ENCODE measurements around the gene NIPBL.
"Not testable (repeated sequence)": the region's sequence is repeated elsewhere in the genome, so short reads cannot be mapped to it uniquely, and the experiment has no call there.

Gene NIPBL

DNA sequence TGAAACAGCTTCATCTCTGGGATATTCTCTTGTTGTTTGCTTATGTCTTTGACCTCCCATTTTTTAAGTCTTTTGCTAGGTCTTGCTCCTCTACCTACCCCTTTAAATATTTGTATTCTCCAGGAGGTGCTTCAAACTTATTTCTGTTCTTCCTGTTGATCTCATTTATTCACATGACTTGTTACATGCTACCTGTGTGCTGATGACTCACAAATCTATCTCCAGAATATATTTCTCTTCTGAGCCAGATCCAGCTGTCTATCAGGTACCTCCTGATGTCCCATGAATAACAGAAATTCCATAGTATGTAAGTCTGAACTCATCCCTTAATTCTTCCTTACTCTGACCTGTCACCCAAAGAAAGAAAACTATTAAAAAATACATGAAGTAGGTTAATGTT, 11.0 kb downstream of the NIPBL start:
- Histone ChIP-seq H2AFZ (ENCODE audit: low read depth, low read length) (no peak overlapping the region), H3K4me2 (ENCODE audit: insufficient read depth, low read length) (no peak overlapping the region)

DNA sequence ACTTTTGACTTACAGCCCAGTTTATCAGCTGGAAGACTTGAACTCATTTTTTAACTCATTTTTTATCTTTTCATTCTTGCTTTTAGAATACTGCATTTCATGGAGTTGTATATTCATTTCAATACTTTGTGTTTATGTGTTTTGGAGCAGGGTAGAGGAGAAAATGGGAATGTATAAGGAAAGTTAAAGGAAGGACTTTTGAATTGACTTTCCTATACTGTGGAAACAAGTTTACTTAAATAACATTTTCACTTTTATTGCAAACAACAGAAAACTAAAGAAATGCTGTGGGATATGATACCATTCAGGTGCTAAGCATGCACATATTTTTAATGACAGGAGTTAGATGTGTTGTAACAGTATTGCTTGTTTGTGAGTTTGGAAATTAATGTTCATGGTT, 11.7 kb downstream of the NIPBL start:
- H3K36me3 ChIP-seq (ENCODE audit: insufficient read depth, low read length), result peaks cover 23% of the 10 kb centered on the region
- DNase-seq, result no peak
- H3K27me3 ChIP-seq (ENCODE audit: insufficient read depth, low read length, poor library complexity), result no peaks in the 10 kb centered on the region
- H3K4me2 ChIP-seq (ENCODE audit: insufficient read depth, low read length), result no peak overlapping the region
- H3K4me3 ChIP-seq (ENCODE audit: low read depth in 1 of 2, low read length in 2 of 2), result no peak overlapping the region
- peaks cover 3% of the 10 kb centered on the region; the same call in 1 of the 2 replicates for H3K4me1 ChIP-seq (ENCODE audit: insufficient read depth, low read length)
- peaks cover 72% of the 10 kb centered on the region for H4K20me1 ChIP-seq (ENCODE audit: insufficient read depth, low read length)
- H3K79me2 ChIP-seq (ENCODE audit: insufficient read depth, low read length), result peaks cover 97% of the 10 kb centered on the region
- no peak overlapping the region for H2AFZ ChIP-seq (ENCODE audit: low read depth, low read length)
- H3K9me3 ChIP-seq (ENCODE audit: insufficient read depth, low read length, severe bottlenecking), result no peaks in the 10 kb centered on the region
- no peak for TF ChIP-seq EZH2 (IDR thresholded peaks at IDR 0.05; ENCODE audit: borderline replicate concordance, low read depth, low read length, severe bottlenecking)
- TF ChIP-seq, protein P1, sequence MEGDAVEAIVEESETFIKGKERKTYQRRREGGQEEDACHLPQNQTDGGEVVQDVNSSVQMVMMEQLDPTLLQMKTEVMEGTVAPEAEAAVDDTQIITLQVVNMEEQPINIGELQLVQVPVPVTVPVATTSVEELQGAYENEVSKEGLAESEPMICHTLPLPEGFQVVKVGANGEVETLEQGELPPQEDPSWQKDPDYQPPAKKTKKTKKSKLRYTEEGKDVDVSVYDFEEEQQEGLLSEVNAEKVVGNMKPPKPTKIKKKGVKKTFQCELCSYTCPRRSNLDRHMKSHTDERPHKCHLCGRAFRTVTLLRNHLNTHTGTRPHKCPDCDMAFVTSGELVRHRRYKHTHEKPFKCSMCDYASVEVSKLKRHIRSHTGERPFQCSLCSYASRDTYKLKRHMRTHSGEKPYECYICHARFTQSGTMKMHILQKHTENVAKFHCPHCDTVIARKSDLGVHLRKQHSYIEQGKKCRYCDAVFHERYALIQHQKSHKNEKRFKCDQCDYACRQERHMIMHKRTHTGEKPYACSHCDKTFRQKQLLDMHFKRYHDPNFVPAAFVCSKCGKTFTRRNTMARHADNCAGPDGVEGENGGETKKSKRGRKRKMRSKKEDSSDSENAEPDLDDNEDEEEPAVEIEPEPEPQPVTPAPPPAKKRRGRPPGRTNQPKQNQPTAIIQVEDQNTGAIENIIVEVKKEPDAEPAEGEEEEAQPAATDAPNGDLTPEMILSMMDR (IDR thresholded peaks at IDR 0.05; ENCODE audit: borderline replicate concordance, extremely low read depth, low read length, poor library complexity, severe bottlenecking), result no peak
- no peak for ATAC-seq (ENCODE audit: insufficient read depth, low read depth)
- H3K9ac ChIP-seq (ENCODE audit: low read depth, low read length), result no peak overlapping the region
- H3K27ac ChIP-seq (ENCODE audit: low read length), result no peak overlapping the region

More for the DNA sequence above, 11.0 kb downstream of the NIPBL start:
- Histone ChIP-seq H3K9ac (ENCODE audit: low read depth, low read length) (no peak overlapping the region), H4K20me1 (ENCODE audit: insufficient read depth, low read length) (peaks cover 71% of the 10 kb centered on the region), H3K27ac (ENCODE audit: low read length) (no peak overlapping the region), H3K27me3 (ENCODE audit: insufficient read depth, low read length, poor library complexity) (no peaks in the 10 kb centered on the region), H3K4me1 (ENCODE audit: insufficient read depth, low read length) (peaks cover 3% of the 10 kb centered on the region; the same call in 1 of the 2 replicates), H3K9me3 (ENCODE audit: insufficient read depth, low read length, severe bottlenecking) (no peaks in the 10 kb centered on the region), H3K36me3 (ENCODE audit: insufficient read depth, low read length) (peaks cover 23% of the 10 kb centered on the region), H3K4me3 (ENCODE audit: low read depth in 1 of 2, low read length in 2 of 2) (no peak overlapping the region), H3K79me2 (ENCODE audit: insufficient read depth, low read length) (peaks cover 97% of the 10 kb centered on the region)
- no peak for DNase-seq
- ATAC-seq (ENCODE audit: insufficient read depth, low read depth), result no peak
- TF ChIP-seq, protein P1 (IDR thresholded peaks at IDR 0.05; ENCODE audit: borderline replicate concordance, extremely low read depth, low read length, poor library complexity, severe bottlenecking), result no peak
- no peak for TF ChIP-seq EZH2 (IDR thresholded peaks at IDR 0.05; ENCODE audit: borderline replicate concordance, low read depth, low read length, severe bottlenecking)

DNA sequence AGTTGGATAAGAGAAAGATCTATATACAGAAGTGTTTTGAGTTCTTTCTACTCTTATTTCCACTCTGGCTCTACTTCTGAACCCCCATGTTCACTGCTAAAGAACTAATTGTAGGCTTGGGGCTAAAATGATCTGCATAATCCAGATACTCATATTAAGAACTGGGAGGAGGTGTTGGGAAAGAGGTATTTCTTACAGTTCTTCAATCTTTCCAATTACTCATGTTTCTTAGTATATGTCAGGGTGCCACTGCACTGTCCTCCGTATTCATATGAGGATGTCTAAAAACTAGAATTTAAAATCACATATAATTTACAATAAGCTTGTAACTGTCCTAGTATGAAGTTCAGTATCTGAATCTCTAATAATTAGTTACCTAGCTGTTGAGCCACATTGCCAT, 12.7 kb downstream of the NIPBL start:
- Histone ChIP-seq H3K4me1 (ENCODE audit: insufficient read depth, low read length) (peaks cover 3% of the 10 kb centered on the region; the same call in 1 of the 2 replicates), H3K4me3 (ENCODE audit: low read depth in 1 of 2, low read length in 2 of 2) (no peak overlapping the region), H4K20me1 (ENCODE audit: insufficient read depth, low read length) (peaks cover 73% of the 10 kb centered on the region), H3K27me3 (ENCODE audit: insufficient read depth, low read length, poor library complexity) (no peaks in the 10 kb centered on the region), H3K4me2 (ENCODE audit: insufficient read depth, low read length) (no peak overlapping the region), H3K36me3 (ENCODE audit: insufficient read depth, low read length) (peaks cover 23% of the 10 kb centered on the region), H3K27ac (ENCODE audit: low read length) (no peak overlapping the region), H2AFZ (ENCODE audit: low read depth, low read length) (no peak overlapping the region), H3K9me3 (ENCODE audit: insufficient read depth, low read length, severe bottlenecking) (no peaks in the 10 kb centered on the region), H3K9ac (ENCODE audit: low read depth, low read length) (no peak overlapping the region), H3K79me2 (ENCODE audit: insufficient read depth, low read length) (peaks cover 97% of the 10 kb centered on the region)
- DNase-seq, result no peak
- ATAC-seq (ENCODE audit: insufficient read depth, low read depth), result no peak
- no peak for TF ChIP-seq EZH2 (IDR thresholded peaks at IDR 0.05; ENCODE audit: borderline replicate concordance, low read depth, low read length, severe bottlenecking)
- TF ChIP-seq, protein P1 (IDR thresholded peaks at IDR 0.05; ENCODE audit: borderline replicate concordance, extremely low read depth, low read length, poor library complexity, severe bottlenecking), result no peak

DNA sequence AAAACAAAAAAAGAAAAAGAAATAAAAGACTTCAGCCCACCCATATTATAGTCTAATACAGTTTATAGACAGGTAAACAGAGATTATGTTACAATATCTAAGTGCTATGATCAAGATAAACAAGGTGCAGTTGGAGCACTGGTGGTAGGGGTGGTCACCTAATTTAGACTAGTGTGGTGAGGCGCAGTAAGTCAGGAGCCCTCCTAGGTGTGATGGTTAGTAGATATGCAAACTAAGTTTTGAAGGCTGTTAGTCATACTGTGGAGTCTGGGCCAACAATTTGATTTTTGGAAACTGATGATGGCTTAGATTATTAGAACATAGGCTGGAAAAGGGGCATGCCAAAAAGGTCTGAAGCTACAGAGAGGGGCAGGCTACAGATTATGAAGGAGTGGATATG, 14.7 kb downstream of the NIPBL start:
- H3K27me3 ChIP-seq (ENCODE audit: insufficient read depth, low read length, poor library complexity), result no peaks in the 10 kb centered on the region
- ATAC-seq (ENCODE audit: insufficient read depth, low read depth) (no peak), DNase-seq (no peak)
- no peaks in the 10 kb centered on the region for H3K9me3 ChIP-seq (ENCODE audit: insufficient read depth, low read length, severe bottlenecking)
- peaks cover 9% of the 10 kb centered on the region for H3K36me3 ChIP-seq (ENCODE audit: insufficient read depth, low read length)
- no peak overlapping the region for H3K4me2 ChIP-seq (ENCODE audit: insufficient read depth, low read length)
- H3K79me2 ChIP-seq (ENCODE audit: insufficient read depth, low read length), result peaks cover 97% of the 10 kb centered on the region
- H3K9ac ChIP-seq (ENCODE audit: low read depth, low read length), result no peak overlapping the region
- H4K20me1 ChIP-seq (ENCODE audit: insufficient read depth, low read length), result peaks cover 71% of the 10 kb centered on the region
- H3K4me1 ChIP-seq (ENCODE audit: insufficient read depth, low read length), result no peaks in the 10 kb centered on the region; the same call in 1 of the 2 replicates
- no peak overlapping the region for H2AFZ ChIP-seq (ENCODE audit: low read depth, low read length)
- H3K27ac ChIP-seq (ENCODE audit: low read length), result no peak overlapping the region
- no peak for TF ChIP-seq EZH2 (IDR thresholded peaks at IDR 0.05; ENCODE audit: borderline replicate concordance, low read depth, low read length, severe bottlenecking)
- TF ChIP-seq, protein P1 (IDR thresholded peaks at IDR 0.05; ENCODE audit: borderline replicate concordance, extremely low read depth, low read length, poor library complexity, severe bottlenecking), result no peak
- H3K4me3 ChIP-seq (ENCODE audit: low read depth in 1 of 2, low read length in 2 of 2), result no peak overlapping the region

DNA sequence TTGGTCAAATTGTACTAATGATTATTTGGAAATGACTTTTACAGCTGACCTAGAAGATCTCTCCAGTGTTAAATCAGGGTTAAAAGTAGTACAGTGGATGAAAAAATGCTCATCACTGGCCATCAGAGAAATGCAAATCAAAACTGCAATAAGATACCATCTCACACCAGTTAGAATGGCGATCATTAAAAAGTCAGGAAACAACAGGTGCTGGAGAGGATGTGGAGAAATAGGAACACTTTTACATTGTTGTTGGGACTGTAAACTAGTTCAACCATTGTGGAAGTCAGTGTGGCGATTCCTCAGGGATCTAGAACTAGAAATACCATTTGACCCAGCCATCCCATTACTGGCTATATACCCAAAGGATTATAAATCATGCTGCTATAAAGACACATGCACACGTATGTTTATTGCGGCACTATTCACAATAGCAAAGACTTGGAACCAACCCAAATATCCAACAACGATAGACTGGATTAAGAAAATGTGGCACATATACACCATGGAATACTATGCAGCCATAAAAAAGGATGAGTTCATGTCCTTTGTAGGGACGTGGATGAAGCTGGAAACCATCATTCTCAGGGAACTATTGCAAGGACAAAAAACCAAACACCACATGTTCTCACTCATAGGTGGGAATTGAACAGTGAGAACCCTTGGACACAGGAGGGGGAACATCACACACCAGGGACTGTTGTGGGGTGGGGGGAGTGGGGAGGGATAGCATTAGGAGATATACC, 15.7 kb downstream of the NIPBL start:
- Histone ChIP-seq H4K20me1 (ENCODE audit: insufficient read depth, low read length) (peaks cover 72% of the 10 kb centered on the region), H3K79me2 (ENCODE audit: insufficient read depth, low read length) (peaks cover 97% of the 10 kb centered on the region)
- H2AFZ ChIP-seq (ENCODE audit: low read depth, low read length); H3K27ac ChIP-seq (ENCODE audit: low read length); ATAC-seq (ENCODE audit: insufficient read depth, low read depth); H3K9me3 ChIP-seq (ENCODE audit: insufficient read depth, low read length, severe bottlenecking); H3K9ac ChIP-seq (ENCODE audit: low read depth, low read length); H3K4me1 ChIP-seq (ENCODE audit: insufficient read depth, low read length); H3K4me2 ChIP-seq (ENCODE audit: insufficient read depth, low read length); H3K27me3 ChIP-seq (ENCODE audit: insufficient read depth, low read length, poor library complexity); H3K4me3 ChIP-seq (ENCODE audit: low read depth in 1 of 2, low read length in 2 of 2); DNase-seq; H3K36me3 ChIP-seq (ENCODE audit: insufficient read depth, low read length): not testable (repeated sequence)
